ENCODE measurements around the gene CUL2.
"Not testable (repeated sequence)": the region's sequence is repeated elsewhere in the genome, so short reads cannot be mapped to it uniquely, and the experiment has no call there.

CUL2 gene

GRCh38 chr10:35089611-35090161, 455 bp downstream of the CUL2 start:
- Histone ChIP-seq H3K27me3 (ENCODE audit: control insufficient read depth, low read length) (no peaks in the 10 kb centered on the region), H3K36me3 (ENCODE audit: control insufficient read depth, low read length) (peaks cover 3% of the 10 kb centered on the region; the same call in 1 of the 2 replicates), H3K27ac (ENCODE audit: low read depth, low read length) (peak overlapping the region; percentile 74; the same call in 1 of the 2 replicates), H3F3A (ENCODE audit: control insufficient read depth, insufficient read depth) (no peaks in the 10 kb centered on the region), H4K20me1 (ENCODE audit: control insufficient read depth, insufficient read depth, low read depth, low read length) (0 out of 2 replicates have a peak, but pooled peaks cover 10% of the 10 kb centered on the region), H3K79me2 (ENCODE audit: control insufficient read depth, low read length) (peaks cover 55% of the 10 kb centered on the region), H3K4me1 (ENCODE audit: control insufficient read depth, low read length) (peaks cover 18% of the 10 kb centered on the region), H3K9me3 (ENCODE audit: control insufficient read depth, insufficient read depth, low read length) (peaks cover 6% of the 10 kb centered on the region; the same call in 1 of the 2 replicates), H3K4me2 (ENCODE audit: low read length) (peak overlapping the region; percentile 94), H3K9me2 (replicated peaks; ENCODE audit: control insufficient read depth, low read length) (no peaks in the 10 kb centered on the region), H3K4me3 (ENCODE audit: low read length) (peak overlapping the region; percentile 88)
- TF ChIP-seq CTCF (IDR thresholded peaks at IDR 0.05; ENCODE audit: low read depth, low read length, poor library complexity, severe bottlenecking): no peak
- TF ChIP-seq EZH2phosphoT487 (IDR thresholded peaks at IDR 0.05; ENCODE audit: borderline replicate concordance, low read length): no peak

GRCh38 chr10:35083242-35083641, 6.9 kb downstream of the CUL2 start:
- Histone ChIP-seq H3K9me3 (ENCODE audit: control insufficient read depth, insufficient read depth, low read length) (no peaks in the 10 kb centered on the region), H4K20me1 (ENCODE audit: control insufficient read depth, insufficient read depth, low read depth, low read length) (0 out of 2 replicates have a peak, but pooled peaks cover 10% of the 10 kb centered on the region), H3F3A (ENCODE audit: control insufficient read depth, insufficient read depth) (no peaks in the 10 kb centered on the region), H3K4me2 (ENCODE audit: low read length) (no peak overlapping the region), H3K27ac (ENCODE audit: low read depth, low read length) (no peak overlapping the region), H3K36me3 (ENCODE audit: control insufficient read depth, low read length) (peaks cover 9% of the 10 kb centered on the region), H3K4me1 (ENCODE audit: control insufficient read depth, low read length) (no peaks in the 10 kb centered on the region; the same call in 1 of the 2 replicates), H3K4me3 (ENCODE audit: low read length) (no peak overlapping the region), H3K9me2 (replicated peaks; ENCODE audit: control insufficient read depth, low read length) (no peaks in the 10 kb centered on the region), H3K27me3 (ENCODE audit: control insufficient read depth, low read length) (no peaks in the 10 kb centered on the region), H3K79me2 (ENCODE audit: control insufficient read depth, low read length) (peaks cover 96% of the 10 kb centered on the region)
- TF ChIP-seq EZH2phosphoT487 (IDR thresholded peaks at IDR 0.05; ENCODE audit: borderline replicate concordance, low read length) (no peak), CTCF (IDR thresholded peaks at IDR 0.05; ENCODE audit: low read depth, low read length, poor library complexity, severe bottlenecking) (no peak)

GRCh38 chr10:35080261-35080660, 9.9 kb downstream of the CUL2 start:
- peaks cover 75% of the 10 kb centered on the region for H3K79me2 ChIP-seq (ENCODE audit: control insufficient read depth, low read length)
- H3K4me2 ChIP-seq (ENCODE audit: low read length); H3K9me3 ChIP-seq (ENCODE audit: control insufficient read depth, insufficient read depth, low read length); H3K27me3 ChIP-seq (ENCODE audit: control insufficient read depth, low read length); H4K20me1 ChIP-seq (ENCODE audit: control insufficient read depth, insufficient read depth, low read depth, low read length); H3K27ac ChIP-seq (ENCODE audit: low read depth, low read length); H3K4me1 ChIP-seq (ENCODE audit: control insufficient read depth, low read length); H3K4me3 ChIP-seq (ENCODE audit: low read length); H3K36me3 ChIP-seq (ENCODE audit: control insufficient read depth, low read length); H3K9me2 ChIP-seq (replicated peaks; ENCODE audit: control insufficient read depth, low read length); H3F3A ChIP-seq (ENCODE audit: control insufficient read depth, insufficient read depth): not testable (repeated sequence)

- no peaks in the 10 kb centered on the region for H3K9me2 ChIP-seq (replicated peaks; ENCODE audit: control insufficient read depth, low read length)
- H3K4me3 ChIP-seq (ENCODE audit: low read length): no peak overlapping the region
- no peaks in the 10 kb centered on the region for H3K27me3 ChIP-seq (ENCODE audit: control insufficient read depth, low read length)
- H3F3A ChIP-seq (ENCODE audit: control insufficient read depth, insufficient read depth): no peaks in the 10 kb centered on the region
- H3K36me3 ChIP-seq (ENCODE audit: control insufficient read depth, low read length): peaks cover 6% of the 10 kb centered on the region; the same call in 1 of the 2 replicates
- H3K9me3 ChIP-seq (ENCODE audit: control insufficient read depth, insufficient read depth, low read length): no peaks in the 10 kb centered on the region
- TF ChIP-seq CTCF (IDR thresholded peaks at IDR 0.05; ENCODE audit: low read depth, low read length, poor library complexity, severe bottlenecking) (no peak), EZH2phosphoT487 (IDR thresholded peaks at IDR 0.05; ENCODE audit: borderline replicate concordance, low read length) (no peak)
- H4K20me1 ChIP-seq (ENCODE audit: control insufficient read depth, insufficient read depth, low read depth, low read length): no peaks in the 10 kb centered on the region
- no peak overlapping the region for H3K4me2 ChIP-seq (ENCODE audit: low read length)
- no peak overlapping the region for H3K27ac ChIP-seq (ENCODE audit: low read depth, low read length)
- H3K79me2 ChIP-seq (ENCODE audit: control insufficient read depth, low read length): peaks cover 76% of the 10 kb centered on the region
- H3K4me1 ChIP-seq (ENCODE audit: control insufficient read depth, low read length): no peaks in the 10 kb centered on the region
Observed at GRCh38 chr10:35079763-35080162, 10.4 kb downstream of the CUL2 start.

All from DOHH2 (cell line).